Omental fat pad (tissue), 4 donors: ENCODE results near the gene COPB1. TPM values are rescaled to one million over a fixed set of nuclear protein-coding genes. Genes with fewer than 3 reads are reported as not detected.

Source experiments
- ATAC-seq: fragments of 150-250 bp; one replicate; pipeline ENCODE4 v1.9.1; 2016; ENCODE audit warnings: mild to moderate bottlenecking, moderate library complexity; ENCODE audit not compliant: low FRiP score
- DNase-seq: peaks from one replicate; pipeline ENCODE4 v3.0.0-alpha.2; 2019; ENCODE audit warnings: low spot score
- CTCF ChIP-seq, 3 donors: fragments of 450-650 bp; IDR thresholded peaks; one replicate each; pipeline ENCODE4 v1.5.1; 2016 to 2017; ENCODE audit warnings: antibody characterized with exemption in 3 of 3, mild to moderate bottlenecking in 3 of 3, moderate library complexity in 2 of 3
- total RNA-seq, 4 donors: library from RNA; depleted of rRNA; stranded (reverse); fragments of >200 nt; gene quantifications; one replicate each; pipeline ENCODE4 v1.1.0, GENCODE V29; 2016

COPB1 gene
- total RNA-seq, 4 donors from 2014 or later = 102 to 126 (median 112) TPM

- DNase-seq = no peak
- ATAC-seq = no peak
- no peak for TF ChIP-seq CTCF (IDR thresholded peaks at IDR 0.05)
Measured at GRCh38 chr11:14451825-14452224, 47.8 kb downstream of the COPB1 start.

- DNase-seq = no peak
- TF ChIP-seq CTCF (IDR thresholded peaks at IDR 0.05) = no peak
- ATAC-seq = no peak
Measured at GRCh38 chr11:14449302-14449714, 50.3 kb downstream of the COPB1 start.

GRCh38 chr11:14448240-14448639 is 51.4 kb downstream of the COPB1 start:
- ATAC-seq (no peak), DNase-seq (no peak)
- no peak for TF ChIP-seq CTCF (IDR thresholded peaks at IDR 0.05)

- no peak for ATAC-seq
- no peak for TF ChIP-seq CTCF (IDR thresholded peaks at IDR 0.05)
Measured at GRCh38 chr11:14446701-14447169, 52.9 kb downstream of the COPB1 start.

GRCh38 chr11:14445542-14446530 is 53.8 kb downstream of the COPB1 start:
- ATAC-seq (no peak), DNase-seq (no peak)
- TF ChIP-seq CTCF (IDR thresholded peaks at IDR 0.05) = no peak

More at GRCh38 chr11:14446701-14447169, 52.9 kb downstream of the COPB1 start:
- DNase-seq = no peak

GRCh38 chr11:14444441-14445189 is 55.0 kb downstream of the COPB1 start:
- ATAC-seq (no peak), DNase-seq (no peak)
- no peak for TF ChIP-seq CTCF (IDR thresholded peaks at IDR 0.05)
